ENCODE measurements around the gene LONP1.

The LONP1 gene

DNA sequence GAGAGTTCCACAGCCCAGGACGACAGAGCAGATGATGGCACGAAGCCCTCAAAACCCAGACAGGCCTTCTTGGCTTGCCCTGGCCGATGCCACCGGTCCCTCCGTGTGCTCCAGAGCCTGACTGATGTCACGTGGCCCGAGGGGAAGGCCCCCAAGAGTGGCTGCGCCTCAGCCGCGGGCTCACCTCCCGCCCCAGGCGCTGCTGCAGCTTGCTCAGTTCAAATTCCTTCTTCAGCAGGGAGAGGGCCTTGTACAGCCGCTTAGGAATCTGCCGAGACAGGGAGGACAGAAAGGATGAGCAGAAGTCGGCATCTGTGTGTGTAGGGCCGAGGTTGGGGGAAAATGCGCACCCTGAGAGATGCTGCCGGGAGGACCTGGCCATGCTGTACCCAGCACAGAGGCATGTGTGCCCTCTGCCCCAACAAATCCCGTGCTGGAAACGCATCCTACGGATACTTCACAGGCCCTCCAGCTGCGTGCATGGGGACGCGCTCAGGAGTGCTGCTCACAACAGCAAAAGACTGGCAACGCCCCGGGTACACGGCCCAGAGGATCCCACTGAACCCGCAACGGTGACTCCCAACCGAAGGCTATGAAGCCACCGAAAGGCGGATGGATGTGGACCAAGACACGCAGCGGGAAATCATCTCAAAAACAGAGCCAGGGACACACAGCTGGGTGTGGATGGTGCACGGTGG is 12.9 kb downstream of the LONP1 start:
- ChIA-PET CTCF (interaction anchor here (1.8 kb wide), 1 partner anchor 11 kb away, joined by 6 read pairs; no protein-coding TSS in a partner anchor), POLR2A (interaction anchor here (0.5 to 3.1 kb wide), 4 partner anchors 11 to 45 kb away, joined by 3 to 10 read pairs (median 8); partner anchors contain the start of genes CATSPERD, LONP1 and RPL36)

DNA sequence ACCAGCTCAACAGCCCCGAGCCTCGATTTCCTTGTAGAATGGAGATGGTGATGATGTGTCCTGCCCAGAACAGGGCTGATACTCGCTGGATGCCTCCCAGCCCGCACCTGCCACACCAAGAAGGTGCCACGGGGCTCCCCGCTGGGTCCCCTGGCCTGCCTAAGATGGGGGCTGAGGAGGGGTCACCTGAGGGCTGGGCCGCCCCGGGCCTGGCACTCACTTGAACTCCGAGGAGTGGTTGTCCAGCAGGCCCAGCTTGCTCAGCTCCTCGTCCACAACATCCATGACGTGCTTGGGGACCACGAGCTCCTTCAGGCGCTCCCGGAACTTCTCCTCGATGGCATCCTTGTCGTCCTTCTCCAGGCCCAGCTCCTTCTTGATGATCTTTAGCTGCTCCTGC is 14.4 kb downstream of the LONP1 start:
- POLR2A ChIA-PET, result interaction anchor here (1.4 kb wide), 1 partner anchor 16 kb away, joined by 7 read pairs; the partner anchor contains the start of gene RPL36
- Histone ChIP-seq H3K9me3 (ENCODE audit: control insufficient read depth, insufficient read depth, low read depth, low read length) (no peaks in the 10 kb centered on the region), H3K27ac (ENCODE audit: extremely low read depth, low read depth, low read length) (no peak overlapping the region), H3K4me1 (ENCODE audit: control insufficient read depth, insufficient read depth, low read length) (no peaks in the 10 kb centered on the region), H3K36me3 (ENCODE audit: control insufficient read depth in 2 of 2, insufficient read depth in 1 of 2, low read length in 2 of 2) (peaks cover 31 to 73% of the 10 kb centered on the region in 2 experiments; a peak in 2 of 3 replicates), H3K4me3 (ENCODE audit: low read depth, low read length) (no peak overlapping the region)
- no peak for TF ChIP-seq TCF7L2 (IDR thresholded peaks at IDR 0.05; ENCODE audit: borderline replicate concordance, low read depth, low read length)
- no peak for TF ChIP-seq ZNF830 (tag by site-specific recombination; IDR thresholded peaks at IDR 0.05; ENCODE audit: low read depth)
- no peak for TF ChIP-seq ZNF335 (tag by site-specific recombination; conservative IDR thresholded peaks at IDR 0.05)
- no peak for TF ChIP-seq ZNF394 (tag by site-specific recombination; IDR thresholded peaks at IDR 0.05; ENCODE audit: borderline replicate concordance)
- TF ChIP-seq ZNF777 (tag by site-specific recombination; IDR thresholded peaks at IDR 0.05; ENCODE audit: borderline replicate concordance), result no peak
- TF ChIP-seq, protein P1, sequence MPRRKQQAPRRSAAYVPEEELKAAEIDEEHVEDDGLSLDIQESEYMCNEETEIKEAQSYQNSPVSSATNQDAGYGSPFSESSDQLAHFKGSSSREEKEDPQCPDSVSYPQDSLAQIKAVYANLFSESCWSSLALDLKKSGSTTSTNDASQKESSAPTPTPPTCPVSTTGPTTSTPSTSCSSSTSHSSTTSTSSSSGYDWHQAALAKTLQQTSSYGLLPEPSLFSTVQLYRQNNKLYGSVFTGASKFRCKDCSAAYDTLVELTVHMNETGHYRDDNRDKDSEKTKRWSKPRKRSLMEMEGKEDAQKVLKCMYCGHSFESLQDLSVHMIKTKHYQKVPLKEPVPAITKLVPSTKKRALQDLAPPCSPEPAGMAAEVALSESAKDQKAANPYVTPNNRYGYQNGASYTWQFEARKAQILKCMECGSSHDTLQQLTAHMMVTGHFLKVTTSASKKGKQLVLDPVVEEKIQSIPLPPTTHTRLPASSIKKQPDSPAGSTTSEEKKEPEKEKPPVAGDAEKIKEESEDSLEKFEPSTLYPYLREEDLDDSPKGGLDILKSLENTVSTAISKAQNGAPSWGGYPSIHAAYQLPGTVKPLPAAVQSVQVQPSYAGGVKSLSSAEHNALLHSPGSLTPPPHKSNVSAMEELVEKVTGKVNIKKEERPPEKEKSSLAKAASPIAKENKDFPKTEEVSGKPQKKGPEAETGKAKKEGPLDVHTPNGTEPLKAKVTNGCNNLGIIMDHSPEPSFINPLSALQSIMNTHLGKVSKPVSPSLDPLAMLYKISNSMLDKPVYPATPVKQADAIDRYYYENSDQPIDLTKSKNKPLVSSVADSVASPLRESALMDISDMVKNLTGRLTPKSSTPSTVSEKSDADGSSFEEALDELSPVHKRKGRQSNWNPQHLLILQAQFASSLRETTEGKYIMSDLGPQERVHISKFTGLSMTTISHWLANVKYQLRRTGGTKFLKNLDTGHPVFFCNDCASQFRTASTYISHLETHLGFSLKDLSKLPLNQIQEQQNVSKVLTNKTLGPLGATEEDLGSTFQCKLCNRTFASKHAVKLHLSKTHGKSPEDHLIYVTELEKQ (tag by site-specific recombination; IDR thresholded peaks at IDR 0.05; ENCODE audit: borderline replicate concordance), result no peak
- CTCF ChIA-PET, result interaction anchor here (0.6 to 1.8 kb wide), 3 partner anchors 13 to 69 kb away, joined by 3 to 6 read pairs (median 4); no protein-coding TSS in a partner anchor

More for the DNA sequence above, 12.9 kb downstream of the LONP1 start:
- Histone ChIP-seq H3K4me1 (ENCODE audit: control insufficient read depth, insufficient read depth, low read length) (no peaks in the 10 kb centered on the region), H3K4me3 (ENCODE audit: low read depth, low read length) (no peak overlapping the region), H3K27ac (ENCODE audit: extremely low read depth, low read depth, low read length) (no peak overlapping the region), H3K36me3 (ENCODE audit: control insufficient read depth in 2 of 2, insufficient read depth in 1 of 2, low read length in 2 of 2) (peaks cover 29 to 79% of the 10 kb centered on the region in 2 experiments; a peak in 2 of 3 replicates), H3K9me3 (ENCODE audit: control insufficient read depth, insufficient read depth, low read depth, low read length) (no peaks in the 10 kb centered on the region)
- TF ChIP-seq ZNF24 (tag by site-specific recombination; IDR thresholded peaks at IDR 0.05) (no peak), REPIN1 (tag by site-specific recombination; IDR thresholded peaks at IDR 0.05; ENCODE audit: low read depth) (no peak), ZNF596 (tag by site-specific recombination; IDR thresholded peaks at IDR 0.05) (no peak), ZFP69B (tag by site-specific recombination; IDR thresholded peaks at IDR 0.05) (no peak), KLF16 (tag by site-specific recombination; IDR thresholded peaks at IDR 0.05) (no peak), ZNF701 (tag by site-specific recombination; IDR thresholded peaks at IDR 0.05) (no peak), ZNF707 (tag by site-specific recombination; IDR thresholded peaks at IDR 0.05) (no peak), ZNF184 (tag by site-specific recombination; IDR thresholded peaks at IDR 0.05) (no peak)
- TF ChIP-seq, protein P2, sequence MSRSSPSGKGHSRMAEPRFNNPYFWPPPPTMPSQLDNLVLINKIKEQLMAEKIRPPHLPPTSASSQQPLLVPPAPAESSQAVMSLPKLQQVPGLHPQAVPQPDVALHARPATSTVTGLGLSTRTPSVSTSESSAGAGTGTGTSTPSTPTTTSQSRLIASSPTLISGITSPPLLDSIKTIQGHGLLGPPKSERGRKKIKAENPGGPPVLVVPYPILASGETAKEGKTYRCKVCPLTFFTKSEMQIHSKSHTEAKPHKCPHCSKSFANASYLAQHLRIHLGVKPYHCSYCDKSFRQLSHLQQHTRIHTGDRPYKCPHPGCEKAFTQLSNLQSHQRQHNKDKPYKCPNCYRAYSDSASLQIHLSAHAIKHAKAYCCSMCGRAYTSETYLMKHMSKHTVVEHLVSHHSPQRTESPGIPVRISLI (tag by site-specific recombination; IDR thresholded peaks at IDR 0.05), result no peak
